ENCODE results near the gene CTNNA3.

GRCh38 chr10:66284621-66285020, 1411.4 kb downstream of the CTNNA3 start:
- TF ChIP-seq ATF3 (IDR thresholded peaks at IDR 0.05) (no peak), CTCF (IDR thresholded peaks at IDR 0.05; ENCODE audit: low read depth, low read length, missing input control) (no peak), RAD21 (IDR thresholded peaks at IDR 0.05) (no peak), GABPA (IDR thresholded peaks at IDR 0.05 in 1 of 2, conservative IDR thresholded peaks at IDR 0.05 in 1 of 2) (no peak), FOXA1 (IDR thresholded peaks at IDR 0.05) (no peak), EGR1 (IDR thresholded peaks at IDR 0.05; ENCODE audit: low read depth in 2 of 2) (no peak), MAX (IDR thresholded peaks at IDR 0.05) (no peak), YY1 (IDR thresholded peaks at IDR 0.05) (no peak), SP1 (IDR thresholded peaks at IDR 0.05) (no peak), HNF4G (IDR thresholded peaks at IDR 0.05) (no peak), TAF1 (conservative IDR thresholded peaks at IDR 0.05) (no peak), ZBTB33 (IDR thresholded peaks at IDR 0.05) (no peak)
